D721Med (cell line): Measurements from ENCODE around the gene WNK4.

Experiments used
- DNase-seq: peaks from one replicate; pipeline ENCODE4 v3.0.0; 2011; ENCODE audit warnings: low spot score; ENCODE audit not compliant: insufficient read length
- FAIRE-seq: peaks from 2 replicates; lab custom pipeline; 2011; peaks lifted over from hg19 to GRCh38; lab: Jason Lieb, UNC
- CTCF ChIP-seq: IDR thresholded peaks from 2 replicates; pipeline ENCODE4 v1.5.1; 2012; ENCODE audit warnings: mild to moderate bottlenecking, control low read depth; ENCODE audit not compliant: insufficient read depth; ENCODE audit errors: missing control alignments

WNK4 gene

GRCh38 chr17:42817866-42818265 is 37.5 kb downstream of the WNK4 start:
- no peak for FAIRE-seq
- no peak for DNase-seq
- no peak for TF ChIP-seq CTCF

- FAIRE-seq, result no peak
- no peak for DNase-seq
- no peak for TF ChIP-seq CTCF
Measured at GRCh38 chr17:42818379-42818778, 38.0 kb downstream of the WNK4 start.

- FAIRE-seq, result no peak
- DNase-seq, result no peak
- peak; percentile 82 for TF ChIP-seq CTCF
Measured at GRCh38 chr17:42819939-42820535, 39.6 kb downstream of the WNK4 start.

- no peak for DNase-seq
- no peak for FAIRE-seq
- TF ChIP-seq CTCF, result no peak
Measured at GRCh38 chr17:42821176-42821575, 40.8 kb downstream of the WNK4 start.

GRCh38 chr17:42827472-42827871 is 47.1 kb downstream of the WNK4 start:
- FAIRE-seq (no peak), DNase-seq (no peak)
- no peak for TF ChIP-seq CTCF

- no peak for TF ChIP-seq CTCF
- FAIRE-seq (no peak), DNase-seq (no peak)
Measured at GRCh38 chr17:42830971-42831370, 50.6 kb downstream of the WNK4 start.

GRCh38 chr17:42832213-42832933 is 52.0 kb downstream of the WNK4 start:
- no peak for TF ChIP-seq CTCF
- FAIRE-seq (no peak), DNase-seq (no peak)
